ENCODE data around the gene SIGLECL1.
"Not testable (repeated sequence)": the region's sequence is repeated elsewhere in the genome, so short reads cannot be mapped to it uniquely, and the experiment has no call there.

SIGLECL1 gene

GRCh38 chr19:51250786-51251467 is at the start of gene SIGLECL1:
TSS of gene SIGLECL1 (plus strand) at chr19:51251080. CDS start at chr19:51264073, 12,993 bp downstream.
- H3K9ac ChIP-seq (ENCODE audit: low read depth in 1 of 2, low read length in 2 of 2) = no peak within 1 kb of the TSS
- no peaks in the 10 kb centered on the region for H3K4me1 ChIP-seq (ENCODE audit: control insufficient read depth in 2 of 2, insufficient read depth in 2 of 2, low read length in 2 of 2)
- H3K27me3 ChIP-seq (ENCODE audit: control insufficient read depth in 2 of 2, insufficient read depth in 2 of 2, low read length in 2 of 2) = no peaks in the 10 kb centered on the region
- H3K27ac ChIP-seq (ENCODE audit: low read depth in 2 of 2, low read length in 2 of 2) = no peak within 1 kb of the TSS
- no peaks in the 10 kb centered on the region for H3K36me3 ChIP-seq (ENCODE audit: control insufficient read depth in 2 of 2, insufficient read depth in 2 of 2, low read length in 2 of 2)
- no peaks in the 10 kb centered on the region for H3K9me3 ChIP-seq (ENCODE audit: control insufficient read depth in 2 of 2, low read length in 2 of 2)
- no peak within 1 kb of the TSS for H3K4me3 ChIP-seq (ENCODE audit: low read length in 2 of 2)

- Histone ChIP-seq H3K4me3 (ENCODE audit: low read length in 2 of 2) (no peak overlapping the region), H3K9ac (ENCODE audit: low read depth in 1 of 2, low read length in 2 of 2) (no peak overlapping the region), H3K27me3 (ENCODE audit: control insufficient read depth in 2 of 2, insufficient read depth in 2 of 2, low read length in 2 of 2) (no peaks in the 10 kb centered on the region), H3K36me3 (ENCODE audit: control insufficient read depth in 2 of 2, insufficient read depth in 2 of 2, low read length in 2 of 2) (no peaks in the 10 kb centered on the region), H3K4me1 (ENCODE audit: control insufficient read depth in 2 of 2, insufficient read depth in 2 of 2, low read length in 2 of 2) (no peaks in the 10 kb centered on the region), H3K27ac (ENCODE audit: low read depth in 2 of 2, low read length in 2 of 2) (no peak overlapping the region), H3K9me3 (ENCODE audit: control insufficient read depth in 2 of 2, low read length in 2 of 2) (no peaks in the 10 kb centered on the region)
These were observed 49.2 kb upstream of the SIGLECL1 start for GRCh38 chr19:51201712-51202111.

GRCh38 chr19:51203916-51204315 is 47.0 kb upstream of the SIGLECL1 start:
- Histone ChIP-seq H3K27ac (ENCODE audit: low read depth in 2 of 2, low read length in 2 of 2) (no peak overlapping the region), H3K4me3 (ENCODE audit: low read length in 2 of 2) (no peak overlapping the region), H3K4me1 (ENCODE audit: control insufficient read depth in 2 of 2, insufficient read depth in 2 of 2, low read length in 2 of 2) (no peaks in the 10 kb centered on the region), H3K9ac (ENCODE audit: low read depth in 1 of 2, low read length in 2 of 2) (no peak overlapping the region), H3K36me3 (ENCODE audit: control insufficient read depth in 2 of 2, insufficient read depth in 2 of 2, low read length in 2 of 2) (no peaks in the 10 kb centered on the region), H3K27me3 (ENCODE audit: control insufficient read depth in 2 of 2, insufficient read depth in 2 of 2, low read length in 2 of 2) (no peaks in the 10 kb centered on the region), H3K9me3 (ENCODE audit: control insufficient read depth in 2 of 2, low read length in 2 of 2) (no peaks in the 10 kb centered on the region)

GRCh38 chr19:51204321-51204720 is 46.6 kb upstream of the SIGLECL1 start:
- no peaks in the 10 kb centered on the region for H3K36me3 ChIP-seq (ENCODE audit: control insufficient read depth in 2 of 2, insufficient read depth in 2 of 2, low read length in 2 of 2)
- H3K4me3 ChIP-seq (ENCODE audit: low read length in 2 of 2) = no peak overlapping the region
- no peaks in the 10 kb centered on the region for H3K27me3 ChIP-seq (ENCODE audit: control insufficient read depth in 2 of 2, insufficient read depth in 2 of 2, low read length in 2 of 2)
- H3K27ac ChIP-seq (ENCODE audit: low read depth in 2 of 2, low read length in 2 of 2) = no peak overlapping the region
- H3K9ac ChIP-seq (ENCODE audit: low read depth in 1 of 2, low read length in 2 of 2) = no peak overlapping the region
- no peaks in the 10 kb centered on the region for H3K4me1 ChIP-seq (ENCODE audit: control insufficient read depth in 2 of 2, insufficient read depth in 2 of 2, low read length in 2 of 2)
- no peaks in the 10 kb centered on the region for H3K9me3 ChIP-seq (ENCODE audit: control insufficient read depth in 2 of 2, low read length in 2 of 2)

GRCh38 chr19:51207747-51208146 is 43.1 kb upstream of the SIGLECL1 start:
- H3K4me3 ChIP-seq (ENCODE audit: low read length in 2 of 2) = no peak overlapping the region
- no peak overlapping the region for H3K27ac ChIP-seq (ENCODE audit: low read depth in 2 of 2, low read length in 2 of 2)
- H3K9me3 ChIP-seq (ENCODE audit: control insufficient read depth in 2 of 2, low read length in 2 of 2) = no peaks in the 10 kb centered on the region
- no peaks in the 10 kb centered on the region for H3K4me1 ChIP-seq (ENCODE audit: control insufficient read depth in 2 of 2, insufficient read depth in 2 of 2, low read length in 2 of 2)
- H3K27me3 ChIP-seq (ENCODE audit: control insufficient read depth in 2 of 2, insufficient read depth in 2 of 2, low read length in 2 of 2) = no peaks in the 10 kb centered on the region
- H3K36me3 ChIP-seq (ENCODE audit: control insufficient read depth in 2 of 2, insufficient read depth in 2 of 2, low read length in 2 of 2) = no peaks in the 10 kb centered on the region
- H3K9ac ChIP-seq (ENCODE audit: low read depth in 1 of 2, low read length in 2 of 2) = no peak overlapping the region

- H3K9me3 ChIP-seq (ENCODE audit: control insufficient read depth in 2 of 2, low read length in 2 of 2) = no peaks in the 10 kb centered on the region
- no peak overlapping the region for H3K4me3 ChIP-seq (ENCODE audit: low read length in 2 of 2)
- no peaks in the 10 kb centered on the region for H3K4me1 ChIP-seq (ENCODE audit: control insufficient read depth in 2 of 2, insufficient read depth in 2 of 2, low read length in 2 of 2)
- H3K9ac ChIP-seq (ENCODE audit: low read depth in 1 of 2, low read length in 2 of 2) = no peak overlapping the region
- H3K27me3 ChIP-seq (ENCODE audit: control insufficient read depth in 2 of 2, insufficient read depth in 2 of 2, low read length in 2 of 2) = no peaks in the 10 kb centered on the region
- no peaks in the 10 kb centered on the region for H3K36me3 ChIP-seq (ENCODE audit: control insufficient read depth in 2 of 2, insufficient read depth in 2 of 2, low read length in 2 of 2)
- no peak overlapping the region for H3K27ac ChIP-seq (ENCODE audit: low read depth in 2 of 2, low read length in 2 of 2)
These were observed 40.6 kb upstream of the SIGLECL1 start for GRCh38 chr19:51210191-51210784.

- peak overlapping the region in 1 of 2 donors; percentile 7 for H3K4me3 ChIP-seq (ENCODE audit: low read length in 2 of 2)
- not testable (repeated sequence) for H3K27ac ChIP-seq (ENCODE audit: low read depth in 2 of 2, low read length in 2 of 2); H3K4me1 ChIP-seq (ENCODE audit: control insufficient read depth in 2 of 2, insufficient read depth in 2 of 2, low read length in 2 of 2); H3K9me3 ChIP-seq (ENCODE audit: control insufficient read depth in 2 of 2, low read length in 2 of 2); H3K9ac ChIP-seq (ENCODE audit: low read depth in 1 of 2, low read length in 2 of 2); H3K27me3 ChIP-seq (ENCODE audit: control insufficient read depth in 2 of 2, insufficient read depth in 2 of 2, low read length in 2 of 2); H3K36me3 ChIP-seq (ENCODE audit: control insufficient read depth in 2 of 2, insufficient read depth in 2 of 2, low read length in 2 of 2)
These were observed 40.0 kb upstream of the SIGLECL1 start for GRCh38 chr19:51210874-51211361.

- Histone ChIP-seq H3K9me3 (ENCODE audit: control insufficient read depth in 2 of 2, low read length in 2 of 2) (no peaks in the 10 kb centered on the region), H3K36me3 (ENCODE audit: control insufficient read depth in 2 of 2, insufficient read depth in 2 of 2, low read length in 2 of 2) (no peaks in the 10 kb centered on the region), H3K27ac (ENCODE audit: low read depth in 2 of 2, low read length in 2 of 2) (no peak overlapping the region), H3K9ac (ENCODE audit: low read depth in 1 of 2, low read length in 2 of 2) (no peak overlapping the region), H3K4me1 (ENCODE audit: control insufficient read depth in 2 of 2, insufficient read depth in 2 of 2, low read length in 2 of 2) (no peaks in the 10 kb centered on the region), H3K27me3 (ENCODE audit: control insufficient read depth in 2 of 2, insufficient read depth in 2 of 2, low read length in 2 of 2) (no peaks in the 10 kb centered on the region), H3K4me3 (ENCODE audit: low read length in 2 of 2) (no peak overlapping the region)
These were observed 39.0 kb upstream of the SIGLECL1 start for GRCh38 chr19:51211833-51212232.

GRCh38 chr19:51219307-51219706 is 31.6 kb upstream of the SIGLECL1 start:
- Histone ChIP-seq H3K4me3 (ENCODE audit: low read length in 2 of 2) (no peak overlapping the region), H3K36me3 (ENCODE audit: control insufficient read depth in 2 of 2, insufficient read depth in 2 of 2, low read length in 2 of 2) (no peaks in the 10 kb centered on the region), H3K27me3 (ENCODE audit: control insufficient read depth in 2 of 2, insufficient read depth in 2 of 2, low read length in 2 of 2) (no peaks in the 10 kb centered on the region), H3K9ac (ENCODE audit: low read depth in 1 of 2, low read length in 2 of 2) (no peak overlapping the region), H3K27ac (ENCODE audit: low read depth in 2 of 2, low read length in 2 of 2) (no peak overlapping the region), H3K4me1 (ENCODE audit: control insufficient read depth in 2 of 2, insufficient read depth in 2 of 2, low read length in 2 of 2) (no peaks in the 10 kb centered on the region), H3K9me3 (ENCODE audit: control insufficient read depth in 2 of 2, low read length in 2 of 2) (no peaks in the 10 kb centered on the region)

GRCh38 chr19:51219971-51220370 is 30.9 kb upstream of the SIGLECL1 start:
- Histone ChIP-seq H3K4me3 (ENCODE audit: low read length in 2 of 2) (no peak overlapping the region), H3K27me3 (ENCODE audit: control insufficient read depth in 2 of 2, insufficient read depth in 2 of 2, low read length in 2 of 2) (no peaks in the 10 kb centered on the region), H3K4me1 (ENCODE audit: control insufficient read depth in 2 of 2, insufficient read depth in 2 of 2, low read length in 2 of 2) (no peaks in the 10 kb centered on the region), H3K9me3 (ENCODE audit: control insufficient read depth in 2 of 2, low read length in 2 of 2) (no peaks in the 10 kb centered on the region), H3K9ac (ENCODE audit: low read depth in 1 of 2, low read length in 2 of 2) (no peak overlapping the region), H3K27ac (ENCODE audit: low read depth in 2 of 2, low read length in 2 of 2) (no peak overlapping the region), H3K36me3 (ENCODE audit: control insufficient read depth in 2 of 2, insufficient read depth in 2 of 2, low read length in 2 of 2) (no peaks in the 10 kb centered on the region)

Measured in mucosa of rectum (tissue), 2 donors.